Esophagus muscularis mucosa (tissue), 4 donors: ENCODE measurements around the gene FGR. TPM values are rescaled to one million over a fixed set of nuclear protein-coding genes. Genes with fewer than 3 reads are reported as not detected.

ENCODE experiments used
- DNase-seq: peaks from one replicate; pipeline ENCODE4 v3.0.0-alpha.2; 2017; ENCODE audit errors: extremely low spot score
- H3K27ac ChIP-seq, 4 donors: fragments of 200-600 bp; sonication (generic); replicated peaks in 1 of 4; 1 replicate in 3 of 4; 2 replicates in 1 of 4; pipeline ENCODE4 v1.5.1; 2016 to 2019; ENCODE audit warnings: mild to moderate bottlenecking in 1 of 4
- H3K27me3 ChIP-seq, 4 donors: fragments of 200-600 bp; sonication (generic); one replicate each; pipeline versions ENCODE4 v1.5.1 to v1.6.0; 2016 to 2019
- H3K36me3 ChIP-seq, 4 donors: fragments of 200-600 bp; sonication (generic); one replicate each; pipeline ENCODE4 v1.5.1; 2016 to 2019
- H3K4me1 ChIP-seq, 4 donors: fragments of 200-600 bp; sonication (generic); one replicate each; pipeline ENCODE4 v1.5.1; 2016 to 2019
- H3K4me3 ChIP-seq, 4 donors: fragments of 200-600 bp; sonication (generic); 1 replicate in 2 of 4; 2 replicates in 2 of 4; pipeline ENCODE4 v1.5.1; 2016 to 2019; ENCODE audit warnings: mild to moderate bottlenecking in 4 of 4, moderate library complexity in 1 of 4
- H3K9me3 ChIP-seq, 4 donors: fragments of 200-600 bp; sonication (generic); 1 replicate in 3 of 4; 2 replicates in 1 of 4; pipeline ENCODE4 v1.5.1; 2016 to 2019
- EP300 ChIP-seq: sonication (generic); formaldehyde crosslinking; IDR thresholded peaks from one replicate; pipeline ENCODE4 v1.6.1; 2017; ENCODE audit warnings: antibody characterized with exemption
- POLR2A ChIP-seq: fragments of 450-650 bp; IDR thresholded peaks from one replicate; pipeline ENCODE4 v1.6.1; 2017; ENCODE audit warnings: antibody characterized with exemption, moderate library complexity, mild to moderate bottlenecking, low read depth
- POLR2AphosphoS5 ChIP-seq, 2 donors: sonication (generic); formaldehyde crosslinking; IDR thresholded peaks; one replicate each; pipeline ENCODE4 v1.6.1; 2017; ENCODE audit warnings: antibody characterized with exemption in 2 of 2
- WGBS: methylation state at CpG from one replicate; pipeline ENCODE4 v1.1.5; 2018; 5-methylcytosine and 5-hydroxymethylcytosine counted together
- intact Hi-C: fragments of 100-400 bp; cut with DNase I; formaldehyde crosslinking; loops from one replicate; pipeline ENCODE4 v1.15.1; 2023
- total RNA-seq, 4 donors: library from RNA; depleted of rRNA; stranded (reverse); fragments of >200 nt; gene quantifications; one replicate each; pipeline versions ENCODE4 v1.1.0 to v1.2.1, GENCODE V29; 2016
- TF ChIP-seq, protein P1 (sequence below), 3 experiments: fragments of 200-600 bp in 2 of 3; fragments of 450-650 bp in 1 of 3; sonication (generic) in 2 of 3; IDR thresholded peaks; one replicate each; pipeline ENCODE4 v1.5.1; 2017 to 2019; ENCODE audit warnings: antibody characterized with exemption in 3 of 3, mild to moderate bottlenecking in 2 of 3, moderate library complexity in 1 of 3

The FGR gene
- total RNA-seq, 4 donors from 2014 or later: 12.0 to 32.1 (median 12.6) TPM

DNA sequence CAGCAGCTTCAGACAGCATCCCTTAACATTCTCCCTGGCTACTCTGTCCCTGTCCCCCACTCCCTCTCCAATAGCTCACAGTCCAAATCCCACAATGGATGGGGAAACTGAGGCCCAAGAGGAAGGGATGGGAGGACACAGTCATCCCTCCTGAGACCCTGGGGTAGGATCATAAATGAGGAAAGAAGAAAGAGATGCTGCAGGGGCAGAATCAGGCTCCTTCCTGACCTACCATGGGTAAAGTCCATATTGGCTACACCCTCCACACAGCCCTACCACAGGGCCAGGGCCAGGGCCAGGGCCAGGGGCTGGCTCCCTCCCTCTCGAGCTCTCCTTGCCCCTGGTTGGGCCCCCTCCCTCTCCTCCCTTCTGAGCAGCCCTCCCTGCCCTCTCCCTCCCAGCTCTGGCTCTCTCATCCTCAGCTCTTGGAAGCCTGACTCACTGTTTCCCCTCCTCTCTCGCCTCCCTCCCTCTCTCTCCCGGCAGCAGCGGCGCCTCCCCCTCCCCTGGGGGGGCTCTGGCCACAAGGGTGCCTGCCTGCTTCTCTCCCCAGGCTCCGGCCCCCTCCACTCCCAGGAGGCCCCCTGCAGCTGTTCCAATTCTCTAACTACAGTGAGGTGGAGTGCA lies 36.0 kb downstream of the FGR start:
- intact Hi-C loops: no loop called here
- Histone ChIP-seq H3K9me3 (no peaks in the 10 kb centered on the region), H3K36me3 (no peaks in the 10 kb centered on the region), H3K27ac (peak overlapping the region; percentile 96 to 99 (median 97)), H3K4me3 (peak overlapping the region; percentile 26 to 44 (median 28)), H3K4me1 (peaks cover 79 to 90% (median 87%) of the 10 kb centered on the region in 4 donors), H3K27me3 (no peaks in the 10 kb centered on the region)
- DNase-seq: no peak
- TF ChIP-seq EP300: no peak
- no peak for TF ChIP-seq POLR2A
- TF ChIP-seq, protein P1, sequence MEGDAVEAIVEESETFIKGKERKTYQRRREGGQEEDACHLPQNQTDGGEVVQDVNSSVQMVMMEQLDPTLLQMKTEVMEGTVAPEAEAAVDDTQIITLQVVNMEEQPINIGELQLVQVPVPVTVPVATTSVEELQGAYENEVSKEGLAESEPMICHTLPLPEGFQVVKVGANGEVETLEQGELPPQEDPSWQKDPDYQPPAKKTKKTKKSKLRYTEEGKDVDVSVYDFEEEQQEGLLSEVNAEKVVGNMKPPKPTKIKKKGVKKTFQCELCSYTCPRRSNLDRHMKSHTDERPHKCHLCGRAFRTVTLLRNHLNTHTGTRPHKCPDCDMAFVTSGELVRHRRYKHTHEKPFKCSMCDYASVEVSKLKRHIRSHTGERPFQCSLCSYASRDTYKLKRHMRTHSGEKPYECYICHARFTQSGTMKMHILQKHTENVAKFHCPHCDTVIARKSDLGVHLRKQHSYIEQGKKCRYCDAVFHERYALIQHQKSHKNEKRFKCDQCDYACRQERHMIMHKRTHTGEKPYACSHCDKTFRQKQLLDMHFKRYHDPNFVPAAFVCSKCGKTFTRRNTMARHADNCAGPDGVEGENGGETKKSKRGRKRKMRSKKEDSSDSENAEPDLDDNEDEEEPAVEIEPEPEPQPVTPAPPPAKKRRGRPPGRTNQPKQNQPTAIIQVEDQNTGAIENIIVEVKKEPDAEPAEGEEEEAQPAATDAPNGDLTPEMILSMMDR (IDR thresholded peaks at IDR 0.05): no peak
- TF ChIP-seq POLR2AphosphoS5 (IDR thresholded peaks at IDR 0.05): peak; percentile 66 to 81
- WGBS: 11% methylated on average over 6 of the region's 6 CpGs

DNA sequence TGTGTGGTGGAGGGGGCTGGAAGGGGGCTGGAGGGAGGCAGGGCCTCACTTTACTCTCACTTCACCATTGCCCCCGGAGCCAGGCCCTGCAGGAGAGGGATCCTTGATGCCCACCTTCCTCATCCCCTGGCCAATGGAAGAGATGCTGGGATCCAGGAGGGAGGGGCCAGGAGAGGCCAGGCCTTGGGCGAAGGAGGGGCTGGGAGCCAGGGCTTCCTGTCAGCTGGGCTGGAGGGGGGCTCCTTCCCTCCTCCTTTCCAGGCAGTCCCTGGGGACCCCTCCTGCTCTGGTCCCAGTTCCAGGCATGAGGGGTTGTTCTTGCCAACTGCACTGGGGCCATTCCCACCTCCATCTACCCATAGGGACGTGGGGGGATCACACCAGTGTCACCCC lies 36.7 kb downstream of the FGR start:
- TF ChIP-seq EP300 (no peak), POLR2AphosphoS5 (IDR thresholded peaks at IDR 0.05) (no peak), POLR2A (no peak)
- TF ChIP-seq, protein P1 (IDR thresholded peaks at IDR 0.05): no peak
- DNase-seq: no peak
- peak overlapping the region; percentile 96 to 99 (median 97) for H3K27ac ChIP-seq
- no peak overlapping the region for H3K4me3 ChIP-seq
- intact Hi-C loops: no loop called here
- H3K4me1 ChIP-seq: peaks cover 87 to 97% (median 95%) of the 10 kb centered on the region in 4 donors
- no peaks in the 10 kb centered on the region for H3K36me3 ChIP-seq
- 8% methylated on average over 2 of the region's 3 CpGs for WGBS
- no peaks in the 10 kb centered on the region for H3K9me3 ChIP-seq
- H3K27me3 ChIP-seq: no peaks in the 10 kb centered on the region

DNA sequence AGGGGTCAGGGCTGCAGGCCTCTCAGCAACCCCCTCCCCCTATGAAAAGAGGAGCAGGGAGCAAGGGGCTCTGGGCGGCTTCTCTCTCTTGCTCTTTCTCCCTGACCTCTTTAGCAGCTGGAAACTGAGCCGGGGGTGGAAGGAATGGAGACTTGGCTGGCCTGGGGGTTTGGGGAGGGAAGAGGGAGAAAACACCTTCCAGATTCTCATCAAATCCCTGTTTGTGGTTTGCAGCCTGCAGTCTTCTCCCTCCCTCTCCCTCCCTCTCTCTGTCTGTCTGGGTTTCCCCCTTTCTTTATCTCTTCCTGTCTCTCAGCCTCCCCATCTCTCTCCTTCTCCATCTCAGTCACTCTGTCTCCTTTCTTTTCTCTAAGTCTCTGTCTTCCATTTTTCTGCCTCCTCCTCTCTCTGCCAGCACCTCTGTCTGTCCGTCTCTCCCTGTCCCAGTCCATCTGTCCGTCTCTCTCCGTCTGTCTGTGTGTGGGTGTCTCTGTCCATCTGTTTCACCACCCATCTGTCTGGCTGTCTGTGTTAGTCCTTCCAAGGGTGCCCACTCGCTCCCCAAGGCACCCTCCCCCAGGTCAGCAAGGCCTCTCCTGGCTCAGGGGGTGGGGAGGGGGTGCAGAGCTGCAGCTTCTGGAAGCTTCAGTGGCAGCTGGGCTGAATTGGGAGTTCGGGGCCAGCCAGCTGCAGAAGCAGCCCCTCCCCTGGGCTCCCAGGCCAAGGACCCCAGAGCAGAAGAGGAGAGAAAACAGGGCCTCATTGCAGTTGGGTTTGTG lies 37.3 kb downstream of the FGR start:
- Histone ChIP-seq H3K4me3 (peak overlapping the region in 1 of 4 donors; percentile 15), H3K9me3 (no peaks in the 10 kb centered on the region), H3K4me1 (peaks cover 93 to 100% (median 100%) of the 10 kb centered on the region in 4 donors), H3K27me3 (no peaks in the 10 kb centered on the region), H3K27ac (peak overlapping the region; percentile 96 to 99 (median 97)), H3K36me3 (no peaks in the 10 kb centered on the region)
- TF ChIP-seq, protein P1 (IDR thresholded peaks at IDR 0.05): no peak
- TF ChIP-seq EP300 (no peak), POLR2A (no peak), POLR2AphosphoS5 (IDR thresholded peaks at IDR 0.05) (no peak)
- 35% methylated on average over 7 of the region's 7 CpGs for WGBS
- DNase-seq: no peak
- intact Hi-C loops: no loop called here

DNA sequence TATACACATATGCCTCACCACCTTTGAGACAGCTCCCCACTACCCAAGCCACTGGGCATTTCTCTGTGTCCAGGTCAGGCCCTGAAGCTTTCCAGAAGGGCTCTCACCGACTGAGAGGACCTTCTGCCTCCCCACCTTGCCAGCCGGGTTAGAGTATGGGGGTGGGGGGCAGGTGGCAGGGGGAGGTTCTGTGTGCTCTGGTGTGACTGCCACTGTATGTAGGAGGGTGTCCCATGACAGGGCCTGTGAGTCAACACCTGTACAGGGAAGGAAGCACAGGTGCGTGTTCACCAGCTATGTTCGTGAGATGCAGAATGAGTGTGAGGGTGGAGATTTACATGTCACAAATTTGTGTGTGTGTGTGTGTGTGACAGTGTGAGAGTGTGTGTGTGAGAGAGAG lies 38.0 kb downstream of the FGR start:
- Histone ChIP-seq H3K27me3 (no peaks in the 10 kb centered on the region), H3K9me3 (no peaks in the 10 kb centered on the region), H3K36me3 (no peaks in the 10 kb centered on the region), H3K4me3 (no peak overlapping the region), H3K27ac (peak overlapping the region; percentile 63 to 97 (median 86)), H3K4me1 (peaks cover 100% of the 10 kb centered on the region in 4 donors)
- 42% methylated on average over 4 of the region's 4 CpGs for WGBS
- TF ChIP-seq POLR2A (no peak), POLR2AphosphoS5 (IDR thresholded peaks at IDR 0.05) (no peak), EP300 (no peak)
- TF ChIP-seq, protein P1 (IDR thresholded peaks at IDR 0.05): no peak
- DNase-seq: no peak
- intact Hi-C loops: no loop called here
